CD4-positive, alpha-beta T cell treated with Interleukin-2 at 100 ng/mL for 4 hours (primary cell): ENCODE measurements around the gene RFX2.
"Not testable (repeated sequence)": the region's sequence is repeated elsewhere in the genome, so short reads cannot be mapped to it uniquely, and the experiment has no call there.

ENCODE experiments used
- DNase-seq: peaks from one replicate; pipeline ENCODE4 v3.0.0-alpha.2; 2020; ENCODE audit warnings: low spot score

Gene RFX2

DNA sequence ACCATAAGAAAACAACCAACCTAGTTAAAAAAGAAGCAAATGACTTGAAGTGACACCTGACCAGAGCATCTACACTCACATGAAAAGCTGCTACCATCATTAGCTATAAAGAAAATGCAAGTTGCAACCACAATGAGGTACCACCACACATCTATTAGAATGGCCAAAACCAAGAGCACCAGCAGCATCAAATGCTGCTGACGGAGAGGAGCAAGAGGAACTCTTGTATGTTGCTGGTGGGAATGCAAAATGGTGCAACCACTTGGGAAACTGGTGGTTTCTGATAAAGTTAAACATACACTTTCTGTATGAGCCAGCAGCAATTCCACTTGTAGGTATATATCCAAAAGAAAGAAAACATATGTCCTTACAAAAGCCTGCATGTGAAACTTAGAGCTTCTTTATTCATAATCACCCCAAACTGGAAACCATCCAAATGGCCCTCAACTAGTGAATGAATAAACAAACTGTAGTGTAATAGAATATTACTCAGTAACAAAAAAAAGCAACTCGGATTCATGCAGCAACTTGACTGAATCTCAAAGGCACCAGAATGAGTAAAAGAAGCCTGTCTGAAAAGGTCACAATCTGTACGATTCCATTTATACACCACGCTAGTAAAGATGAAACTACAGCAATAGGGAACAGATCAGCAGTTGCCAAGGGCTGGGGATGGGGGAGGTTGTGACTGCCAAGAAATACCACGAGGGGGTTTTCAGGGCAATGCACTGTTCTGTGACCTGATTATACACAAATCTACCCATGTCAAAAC is 71.5 kb downstream of the RFX2 start:
- no peak for DNase-seq

DNA sequence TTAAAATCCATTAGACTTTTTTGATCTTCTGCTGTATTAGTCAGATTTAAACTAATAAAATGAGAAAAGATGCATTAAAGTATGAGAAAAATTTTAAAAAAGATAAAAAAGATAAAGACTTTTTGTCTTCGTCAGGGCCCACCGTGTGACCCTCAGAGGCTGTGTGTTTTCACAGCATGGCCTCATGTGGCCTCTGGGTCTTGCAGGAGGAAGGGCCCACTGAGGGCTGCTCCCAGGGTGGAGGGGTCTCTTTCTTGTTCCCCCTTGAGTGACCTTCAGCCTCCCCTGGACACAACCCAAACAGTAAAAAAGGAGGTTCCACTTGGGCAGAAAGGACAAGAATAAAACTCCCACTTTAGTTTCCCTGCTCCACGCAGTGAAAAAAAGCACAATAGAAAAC is 75.3 kb downstream of the RFX2 start:
- DNase-seq: no peak

DNA sequence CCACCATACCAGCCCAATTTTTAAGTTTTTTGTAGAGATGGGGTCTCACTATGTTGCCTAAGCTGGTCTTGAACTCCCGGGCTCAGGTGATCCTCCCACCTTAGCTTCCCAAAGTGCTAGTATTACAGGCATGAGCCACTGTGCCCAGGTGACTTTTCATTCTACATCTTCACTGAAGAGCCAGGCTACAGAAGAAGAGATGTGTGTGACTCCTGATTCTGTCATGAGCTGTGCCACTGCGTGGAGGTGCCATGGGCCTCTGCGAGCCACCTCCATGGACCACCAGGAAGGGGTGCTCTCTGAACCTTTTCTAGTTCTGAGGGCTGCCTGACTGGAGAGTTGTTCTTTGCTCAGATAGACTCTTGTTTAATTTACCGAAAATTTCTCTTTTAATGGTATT is 75.8 kb downstream of the RFX2 start:
- no peak for DNase-seq

DNA sequence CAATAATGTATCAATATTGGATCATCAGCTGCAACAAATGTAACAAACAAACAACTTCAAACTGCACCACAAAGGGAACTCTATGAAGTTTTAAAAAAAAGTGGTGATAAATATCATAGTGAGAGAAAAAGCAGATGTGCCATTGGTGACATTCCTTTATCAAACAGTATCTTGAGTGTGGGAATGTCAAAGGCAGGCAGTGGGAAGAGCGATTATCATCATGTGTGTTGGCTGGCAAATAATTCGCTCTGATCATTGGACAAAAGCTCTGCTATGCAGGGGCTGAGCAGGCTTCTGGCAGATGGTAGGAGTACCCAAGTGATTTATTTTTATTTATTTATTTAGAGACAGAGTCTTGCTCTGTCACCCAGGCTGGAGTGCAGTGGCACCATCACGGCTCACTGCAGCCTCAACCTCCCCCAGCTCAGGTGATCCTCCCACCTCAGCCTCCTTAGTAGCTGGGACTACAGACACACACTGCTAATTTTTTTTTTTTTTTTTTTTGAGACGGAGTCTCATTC is 76.5 kb downstream of the RFX2 start:
- no peak for DNase-seq

DNA sequence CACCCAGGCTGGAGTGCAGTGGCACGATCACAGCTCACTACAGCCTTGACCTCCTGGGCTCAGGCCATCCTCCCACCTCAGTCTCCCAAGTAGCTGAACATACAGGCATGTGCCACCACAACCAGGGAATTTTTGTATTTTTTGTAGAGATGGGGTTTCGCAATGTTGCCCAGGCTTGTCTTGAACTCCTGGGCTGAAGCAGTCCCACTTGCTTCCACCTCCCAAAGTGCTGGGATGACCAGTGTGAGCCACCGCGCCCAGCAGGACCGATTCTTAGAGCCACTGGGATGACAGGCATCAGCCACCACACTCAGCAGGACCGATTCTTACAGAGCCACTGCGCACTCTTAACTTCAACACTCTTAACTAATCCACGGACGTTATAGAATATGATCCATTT is 77.5 kb downstream of the RFX2 start:
- DNase-seq: no peak

DNA sequence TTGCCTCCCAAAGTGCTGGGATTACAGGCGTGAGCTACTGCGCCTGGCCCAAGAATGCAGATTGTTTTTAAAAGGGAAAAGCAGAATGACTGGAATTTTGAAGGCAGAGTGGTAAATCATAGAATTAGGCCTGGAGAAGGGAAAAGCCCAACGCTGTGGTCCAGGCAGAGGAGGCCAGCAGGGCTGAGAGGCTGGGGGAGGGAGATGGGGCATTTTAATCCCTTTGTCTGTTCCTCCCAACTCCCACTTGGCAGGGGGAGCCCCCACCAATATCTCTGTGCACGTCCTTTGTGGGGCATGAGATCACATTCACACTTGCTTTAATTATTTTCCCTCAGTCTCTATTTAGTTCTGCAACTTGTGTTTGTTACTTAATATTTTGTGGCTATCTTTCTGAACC is 77.9 kb downstream of the RFX2 start:
- DNase-seq: no peak

DNA sequence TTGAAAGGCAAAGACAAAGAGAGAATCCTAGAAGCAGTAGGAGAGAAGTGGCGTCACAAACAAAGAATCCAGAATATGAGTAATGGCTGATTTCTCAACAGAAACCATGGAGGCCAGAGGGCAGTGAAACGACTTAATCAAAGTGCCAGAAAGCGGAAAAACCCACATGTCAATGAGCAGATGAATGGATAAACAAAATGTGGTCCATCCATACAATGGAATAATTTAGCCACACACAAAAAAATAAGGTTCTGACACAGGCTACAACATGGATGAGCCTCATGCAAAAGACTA is 80.1 kb downstream of the RFX2 start:
- no peak for DNase-seq

DNA sequence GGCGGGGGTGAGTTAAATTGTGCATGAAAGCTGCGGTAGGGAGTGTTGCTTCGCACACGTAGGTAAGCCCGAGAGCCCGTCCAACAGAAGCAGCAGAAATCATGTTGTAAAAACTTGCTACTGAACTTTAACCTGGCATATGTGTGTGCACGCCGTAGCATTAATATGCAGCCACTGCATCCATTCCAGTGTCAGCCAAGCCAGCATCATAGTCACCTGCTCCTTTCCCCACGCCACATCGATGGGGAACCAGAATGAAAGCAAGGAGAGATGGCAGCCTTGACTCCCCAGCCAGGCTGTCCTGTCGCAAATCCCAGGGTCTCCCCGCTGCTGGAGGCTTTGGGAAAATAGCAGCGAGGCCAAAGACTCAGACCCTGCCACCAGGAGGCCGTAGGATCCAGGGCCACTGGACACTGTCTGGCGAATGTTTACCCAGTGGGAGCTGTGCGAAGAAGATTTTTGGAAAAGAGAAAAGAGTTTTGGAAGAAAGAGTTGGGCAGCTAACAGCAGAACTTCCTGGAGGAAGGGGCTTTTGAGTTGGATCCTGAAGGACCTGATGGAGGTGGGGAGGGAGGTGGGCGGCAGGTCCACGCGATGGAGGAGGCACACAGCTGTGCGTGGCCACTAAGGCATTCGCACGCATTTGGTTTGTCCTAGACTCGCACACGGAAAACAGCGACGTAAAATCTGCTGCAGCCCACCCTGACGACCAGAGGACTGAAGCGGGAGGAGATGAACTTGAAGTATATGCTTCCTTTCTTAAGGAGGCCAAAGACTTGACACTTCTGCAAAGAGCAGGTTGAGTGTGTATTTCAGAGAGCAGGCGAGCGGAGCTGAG is 83.7 kb downstream of the RFX2 start:
- DNase-seq: no peak

DNA sequence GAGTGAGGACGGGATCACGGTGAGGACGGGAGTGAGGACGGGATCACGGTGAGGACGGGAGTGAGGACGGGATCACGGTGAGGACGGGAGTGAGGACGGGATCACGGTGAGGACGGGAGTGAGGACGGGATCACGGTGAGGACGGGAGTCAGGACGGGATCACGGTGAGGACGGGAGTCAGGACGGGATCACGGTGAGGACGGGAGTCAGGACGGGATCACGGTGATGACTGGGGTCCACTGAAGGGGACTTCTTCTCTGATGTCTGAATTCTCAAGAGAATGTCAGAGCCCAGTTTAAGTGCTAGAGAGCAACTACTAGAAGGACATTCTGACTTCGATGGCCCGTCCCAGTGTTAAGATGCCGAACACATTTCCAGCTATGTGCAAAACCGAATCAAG is 85.5 kb downstream of the RFX2 start:
- DNase-seq: not testable (repeated sequence)

DNA sequence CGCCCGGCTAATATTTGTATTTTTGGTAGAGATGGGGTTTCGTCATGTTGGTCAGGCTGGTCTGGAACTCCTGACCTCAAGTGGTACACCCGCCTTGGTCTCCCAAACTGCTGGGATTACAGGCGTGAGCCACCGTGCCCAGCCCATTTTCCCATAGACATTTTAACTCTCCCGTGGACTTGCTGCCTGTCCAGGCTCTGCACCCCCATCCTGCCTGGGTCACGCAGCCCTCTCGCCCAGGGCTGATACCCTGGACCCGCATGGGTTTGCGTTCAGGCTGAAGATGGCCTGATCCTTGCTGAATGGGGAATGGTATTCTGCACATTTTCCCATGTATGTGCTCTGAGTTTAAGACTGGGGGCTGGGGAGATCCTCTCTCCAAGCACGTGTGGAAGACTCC is 86.4 kb downstream of the RFX2 start:
- no peak for DNase-seq

DNA sequence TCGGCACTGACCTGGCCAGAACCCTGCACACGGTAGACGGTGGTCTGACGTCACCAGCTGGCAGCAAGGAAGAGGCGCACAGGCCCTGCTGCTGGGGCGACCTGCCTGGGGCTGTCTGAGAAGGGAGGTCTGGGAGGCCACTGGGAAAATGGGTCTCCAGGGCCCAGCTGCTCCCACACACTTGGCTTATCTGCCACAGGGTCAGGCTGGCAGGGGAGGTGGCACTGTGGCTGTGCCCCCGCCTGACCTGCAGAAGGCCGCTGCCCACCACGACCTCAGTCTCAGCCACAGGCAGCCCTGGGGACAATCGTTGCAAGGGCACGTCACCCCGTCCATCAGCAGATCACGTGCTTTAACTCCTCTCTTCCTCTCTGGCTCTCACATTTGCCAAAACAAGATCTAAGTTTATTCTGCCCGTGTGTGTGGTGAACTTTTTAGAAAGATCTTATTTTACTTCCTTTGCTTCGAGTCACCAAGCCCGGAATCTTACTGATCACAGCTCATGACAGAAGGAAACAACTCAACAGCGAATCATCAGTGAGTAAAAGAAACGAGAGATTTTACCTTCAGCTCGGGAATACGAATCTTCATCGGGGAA is 87.1 kb downstream of the RFX2 start:
- no peak for DNase-seq

DNA sequence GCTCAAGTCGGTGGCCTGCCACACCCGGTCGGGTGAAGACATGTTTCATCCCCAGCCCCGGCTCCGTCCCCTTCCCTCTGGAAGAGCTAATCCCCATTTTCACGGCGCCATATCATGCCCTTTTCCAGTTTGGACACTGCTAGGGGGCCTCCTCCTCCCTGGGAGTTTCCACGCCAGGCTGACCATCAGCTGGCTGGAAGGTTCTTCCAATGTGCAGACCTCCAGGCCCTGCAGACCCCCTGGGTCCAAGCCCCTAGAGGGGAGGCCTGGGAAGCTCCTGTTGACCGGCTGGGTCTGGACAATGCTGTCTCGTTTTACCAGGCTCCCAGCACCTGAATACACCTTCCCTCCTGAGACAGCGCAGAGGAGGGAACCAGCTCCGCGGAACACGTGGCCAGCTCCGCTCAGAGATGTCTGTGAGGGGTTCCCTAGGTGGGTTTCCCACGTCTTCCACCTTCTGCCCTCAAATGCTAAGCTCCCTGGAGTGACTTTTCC is 87.7 kb downstream of the RFX2 start:
- no peak for DNase-seq

DNA sequence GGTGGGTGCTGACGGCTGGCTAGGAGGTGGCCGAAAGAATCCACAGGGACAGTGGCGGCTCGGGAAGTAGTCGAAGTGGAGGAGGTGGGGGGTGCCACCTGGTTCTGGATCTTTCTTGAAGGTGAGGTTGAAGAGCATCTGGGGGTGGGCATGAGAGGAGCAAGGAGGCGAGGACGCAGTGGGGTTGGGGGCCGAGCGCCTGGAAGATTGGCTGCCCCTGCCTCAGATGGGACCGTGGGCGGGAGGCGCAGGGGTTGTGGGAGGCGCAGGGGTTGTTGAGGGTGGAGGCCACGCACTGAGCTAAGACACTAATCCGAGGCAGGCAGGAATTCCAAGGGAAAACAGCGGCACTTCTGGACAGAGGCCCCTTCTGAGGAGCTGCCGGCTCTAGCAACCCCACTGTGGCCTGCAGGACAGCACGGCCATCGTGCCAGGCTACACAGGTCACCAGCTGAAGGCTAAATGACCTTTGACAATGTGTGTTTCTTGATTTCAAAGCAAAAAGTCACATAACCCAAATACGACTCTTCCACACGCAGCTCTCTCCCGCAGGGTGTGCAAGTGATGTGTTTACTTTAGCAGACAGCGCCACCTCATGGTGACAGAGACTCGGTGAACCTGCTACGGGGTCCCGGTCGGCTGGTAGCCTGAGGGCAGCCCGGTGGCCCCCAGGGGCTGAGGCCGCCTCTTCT is 88.3 kb downstream of the RFX2 start:
- DNase-seq: peak; percentile 77

DNA sequence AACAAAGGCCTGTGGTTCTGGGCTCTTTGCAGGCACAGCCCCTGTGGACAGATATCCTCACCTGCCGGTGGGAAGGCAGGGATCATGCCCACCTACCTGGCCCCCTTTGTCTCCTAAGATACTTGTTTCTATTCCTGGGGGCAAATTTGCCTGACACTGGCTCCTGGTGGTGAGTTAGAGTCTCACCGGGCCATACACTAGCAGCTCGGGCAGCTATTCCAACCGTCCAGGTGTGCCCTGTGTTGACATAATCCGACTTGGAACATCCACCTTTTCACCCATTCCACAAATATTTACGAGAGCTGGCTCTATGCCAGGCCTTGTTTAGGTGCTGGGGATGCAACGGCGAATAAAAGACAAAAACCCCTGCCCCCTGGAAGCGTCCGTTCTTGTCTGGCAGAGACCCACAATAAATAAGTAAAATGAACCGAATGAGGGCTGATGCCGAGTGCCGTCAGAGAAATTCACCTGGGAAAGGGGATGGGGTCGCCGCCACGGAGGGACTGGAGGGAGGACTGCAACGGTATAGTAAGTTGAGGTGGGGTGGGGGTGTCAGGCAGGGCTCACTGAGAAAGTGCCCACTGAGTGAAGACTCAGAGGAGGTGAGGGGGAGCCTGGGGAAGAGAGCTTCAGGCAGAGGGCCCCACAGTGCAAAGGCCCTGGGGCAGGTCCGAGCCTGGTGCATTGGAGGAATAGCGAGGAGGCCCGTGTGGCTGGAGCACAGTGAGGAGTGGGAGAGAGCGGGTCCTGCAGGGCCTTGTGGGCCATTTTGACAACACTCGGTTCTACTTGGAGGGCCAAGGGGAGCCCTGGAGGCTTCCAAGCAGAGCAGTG is 89.1 kb downstream of the RFX2 start:
- no peak for DNase-seq

DNA sequence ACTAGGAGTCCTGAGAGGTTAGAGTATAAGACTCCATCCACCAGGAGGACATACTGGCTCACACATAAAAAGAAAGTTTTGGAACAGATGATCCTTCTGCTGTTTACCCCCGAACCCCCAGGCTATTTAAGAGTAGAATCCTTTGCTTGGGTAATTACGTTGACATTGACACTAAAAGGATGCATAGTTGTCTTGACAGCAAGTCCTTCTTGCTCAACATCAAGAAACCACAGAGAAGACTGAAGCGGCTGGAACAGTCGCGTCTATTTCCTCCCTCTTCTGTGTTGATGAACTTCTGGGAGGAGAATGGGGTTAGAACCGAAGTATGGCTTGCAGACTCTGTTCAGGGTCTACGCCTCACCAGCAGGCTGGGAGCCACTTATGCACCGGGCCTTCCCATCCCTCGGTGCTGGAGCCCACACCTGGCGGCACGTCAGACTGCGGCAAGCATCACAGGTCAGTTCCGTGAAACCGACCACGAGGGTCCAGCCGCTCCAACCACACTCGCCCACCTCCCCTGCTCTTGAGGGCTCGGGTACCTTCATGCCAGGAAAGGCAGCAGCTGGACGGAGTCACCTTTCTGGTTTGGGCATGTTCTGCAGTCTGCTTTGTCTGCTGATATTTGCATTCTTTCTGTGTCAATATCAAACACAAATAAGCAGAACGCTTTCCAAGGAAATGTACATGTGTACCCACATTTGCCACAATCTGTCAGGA is 90.0 kb downstream of the RFX2 start:
- DNase-seq: no peak

DNA sequence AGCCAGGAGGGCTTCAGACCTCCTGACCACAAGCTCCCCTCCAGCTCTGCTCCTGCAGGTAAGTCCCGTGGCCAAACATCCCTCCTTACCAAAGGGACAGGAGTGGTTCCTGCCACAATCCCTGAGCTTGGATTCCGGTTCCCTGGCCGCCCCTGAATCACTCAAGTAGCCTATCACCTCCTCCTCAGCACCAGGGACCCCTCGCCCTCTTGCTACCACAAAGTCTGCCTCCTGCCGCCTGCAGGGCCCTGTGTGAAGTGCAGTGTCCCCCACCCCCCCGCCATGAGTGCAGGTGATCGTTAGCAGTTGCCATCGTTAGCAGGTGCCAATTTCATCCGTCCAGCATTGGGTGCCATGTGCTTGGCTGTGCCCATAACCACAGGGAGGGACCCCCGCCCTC is 91.5 kb downstream of the RFX2 start:
- no peak for DNase-seq

DNA sequence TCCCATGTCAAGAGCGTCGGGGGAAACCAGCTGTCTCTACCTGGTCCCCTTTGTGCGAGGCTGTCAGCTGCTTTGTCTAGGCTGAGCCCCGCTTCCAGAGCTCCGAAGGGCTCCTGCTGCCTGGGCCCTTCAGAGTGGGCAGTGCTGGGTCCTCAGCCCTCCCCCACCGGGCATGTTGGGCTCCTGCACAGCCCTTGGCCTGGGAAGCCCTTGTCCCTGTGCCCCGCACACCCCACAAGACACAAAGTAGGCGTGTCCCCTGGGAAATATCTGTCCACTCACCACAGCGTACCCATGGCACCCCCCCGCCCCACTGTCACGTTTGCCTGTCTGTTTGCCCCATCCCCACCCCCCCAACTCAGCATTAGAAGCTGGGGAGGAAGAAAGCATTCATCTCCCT is 92.7 kb downstream of the RFX2 start:
- DNase-seq: no peak

DNA sequence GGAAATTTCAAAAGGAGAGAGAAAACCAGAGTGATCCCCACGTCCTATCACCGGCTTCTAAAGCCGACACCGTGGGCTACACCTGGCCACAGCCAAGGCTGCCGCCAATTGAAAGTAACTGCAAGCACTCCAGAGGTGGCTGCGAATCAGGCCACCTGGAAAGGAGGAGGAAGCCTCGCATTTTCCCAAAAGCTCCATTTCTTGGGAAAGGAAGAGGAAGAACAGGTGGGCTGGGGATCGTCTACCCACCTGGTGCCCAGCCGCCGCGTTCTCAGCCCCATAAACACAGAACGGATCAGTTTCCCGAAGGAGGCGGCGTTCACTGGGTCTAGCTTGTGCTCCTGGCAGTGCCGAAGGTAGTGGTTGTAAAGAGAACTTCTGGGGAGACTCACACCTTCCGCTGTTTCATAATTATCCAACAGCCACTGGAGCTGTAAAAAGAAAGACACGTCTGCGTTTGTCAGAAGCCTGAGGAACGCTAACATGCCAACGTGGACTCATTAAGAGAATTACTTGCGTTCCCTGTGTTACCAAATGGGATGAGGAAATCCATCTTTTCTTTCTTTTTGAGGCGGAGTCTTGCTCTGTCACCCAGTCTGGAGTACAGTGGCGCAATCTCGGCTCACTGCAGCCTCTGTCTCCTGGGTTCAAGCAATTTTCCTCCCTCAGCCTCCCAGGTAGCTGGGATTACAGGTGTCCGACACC is 94.3 kb downstream of the RFX2 start:
- DNase-seq: no peak

DNA sequence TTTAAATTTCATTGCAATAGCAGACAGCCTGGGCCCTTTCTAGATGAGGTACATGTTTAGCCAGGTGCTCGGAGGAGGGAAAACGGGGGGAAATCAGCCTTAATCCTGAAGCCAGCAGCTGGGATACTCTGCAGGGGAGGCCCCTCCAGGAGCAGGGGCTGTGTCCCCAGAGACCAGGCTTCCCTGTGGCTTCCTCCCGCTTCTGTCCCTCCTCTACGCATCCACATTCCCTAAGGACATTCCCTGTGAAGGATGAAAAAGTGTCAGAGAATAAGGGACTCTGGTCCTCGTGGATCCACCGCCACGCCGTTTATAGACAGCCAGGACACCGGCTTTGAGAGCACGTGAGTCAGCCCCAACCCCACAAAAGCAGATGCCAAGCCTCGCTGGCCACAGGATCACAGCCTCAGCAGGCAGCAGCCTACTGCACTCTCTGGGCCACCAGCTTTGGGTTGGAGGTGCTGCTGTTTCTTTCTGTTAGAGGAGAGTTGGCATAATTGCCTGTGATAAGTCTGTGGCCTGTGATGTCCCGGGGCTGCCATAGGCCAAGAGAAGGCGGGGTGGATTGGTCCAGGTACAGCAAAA is 95.7 kb downstream of the RFX2 start:
- no peak for DNase-seq
